Neural progenitor cell (in vitro differentiated cells): ENCODE measurements around the gene TDRD10. TPM values are rescaled to one million over a fixed set of nuclear protein-coding genes. Genes with fewer than 3 reads are reported as not detected.
A peak's percentile ranks its signal among the peaks of the same experiment; 100 is the strongest.

ENCODE experiments used
- DNase-seq: peaks from one replicate; pipeline ENCODE4 v3.0.0-alpha.2; 2016; ENCODE audit warnings: low spot score
- H2AFZ ChIP-seq: fragments of 200-600 bp; sonication (generic); replicated peaks from 2 replicates; pipeline ENCODE4 v1.6.1; 2016; ENCODE audit warnings: antibody characterized with exemption
- H3F3A ChIP-seq: fragments of 200-600 bp; sonication (generic); 2 replicates; pipeline ENCODE4 v1.6.1; 2016; ENCODE audit warnings: antibody characterized with exemption, low read depth
- H3K27ac ChIP-seq: fragments of 200-600 bp; sonication (generic); 2 replicates; pipeline ENCODE4 v1.5.1; 2016; ENCODE audit warnings: mild to moderate bottlenecking
- H3K27me3 ChIP-seq: fragments of 200-600 bp; sonication (generic); 2 replicates; pipeline ENCODE4 v1.6.1; 2016; ENCODE audit warnings: mild to moderate bottlenecking, moderate library complexity
- H3K36me3 ChIP-seq: fragments of 200-600 bp; sonication (generic); 2 replicates; pipeline ENCODE4 v1.5.1; 2016
- H3K4me1 ChIP-seq: fragments of 200-600 bp; sonication (generic); 2 replicates; pipeline ENCODE4 v1.6.1; 2016; ENCODE audit warnings: mixed run types
- H3K4me2 ChIP-seq: fragments of 200-600 bp; sonication (generic); 2 replicates; pipeline ENCODE4 v1.6.1; 2016
- H3K4me3 ChIP-seq: fragments of 200-600 bp; sonication (generic); 2 replicates; pipeline ENCODE4 v1.5.1; 2016
- H3K79me2 ChIP-seq: fragments of 200-600 bp; sonication (generic); 2 replicates; pipeline ENCODE4 v1.6.1; 2016; ENCODE audit warnings: low read depth
- H3K9ac ChIP-seq: fragments of 200-600 bp; sonication (generic); 2 replicates; pipeline ENCODE4 v1.6.1; 2016
- H3K9me3 ChIP-seq: fragments of 200-600 bp; sonication (generic); 2 replicates; pipeline ENCODE4 v1.5.1; 2016; ENCODE audit warnings: low read depth
- H4K20me1 ChIP-seq: fragments of 200-600 bp; sonication (generic); 2 replicates; pipeline ENCODE4 v1.6.1; 2016; ENCODE audit warnings: low read depth
- H3K27ac Mint-ChIP-seq: 3 replicates; pipeline ENCODE4 v1.8.0; 2021; ENCODE audit warnings: mixed read lengths
- H3K27me3 Mint-ChIP-seq: 2 replicates; pipeline ENCODE4 v1.8.0; 2022; ENCODE audit warnings: low read depth, mild to moderate bottlenecking, inconsistent platforms, moderate library complexity, mixed read lengths; ENCODE audit not compliant: insufficient read depth
- H3K36me3 Mint-ChIP-seq: 3 replicates; pipeline ENCODE4 v1.8.0; 2021; ENCODE audit warnings: mixed read lengths
- H3K4me1 Mint-ChIP-seq: 3 replicates; pipeline ENCODE4 v1.8.0; 2021; ENCODE audit warnings: mixed read lengths
- H3K4me3 Mint-ChIP-seq: 3 replicates; pipeline ENCODE4 v1.8.0; 2021; ENCODE audit warnings: mild to moderate bottlenecking, moderate library complexity, mixed read lengths
- H3K9me3 Mint-ChIP-seq: 3 replicates; pipeline ENCODE4 v1.8.0; 2020; ENCODE audit warnings: mixed read lengths
- CTCF ChIP-seq: fragments of 200-600 bp; sonication (generic); IDR thresholded peaks from 2 replicates; pipeline ENCODE4 v1.5.1; 2017; ENCODE audit warnings: antibody characterized with exemption, mild to moderate bottlenecking
- EZH2 ChIP-seq: fragments of 200-600 bp; sonication (generic); IDR thresholded peaks from 2 replicates; pipeline ENCODE4 v1.6.1; 2017; ENCODE audit warnings: antibody characterized with exemption, mild to moderate bottlenecking, moderate library complexity
- EZH2phosphoT487 ChIP-seq: fragments of 200-600 bp; sonication (generic); IDR thresholded peaks from 2 replicates; pipeline ENCODE4 v1.6.1; 2017; ENCODE audit warnings: antibody characterized with exemption
- total RNA-seq: library from RNA; depleted of rRNA; stranded (reverse); fragments of >200 nt; gene quantifications from 2 replicates; pipeline ENCODE4 v1.2.3, GENCODE V29; 2015; ENCODE audit warnings: low replicate concordance

The TDRD10 gene
- total RNA-seq, 1 donor from 2014 or later, result not detected

GRCh38 chr1:154556422-154556821 lies 54.4 kb downstream of the TDRD10 start:
- peaks cover 16% of the 10 kb centered on the region for H3K36me3 ChIP-seq
- H3F3A ChIP-seq, result peaks cover 12% of the 10 kb centered on the region
- H3K27ac ChIP-seq, result no peak overlapping the region
- peaks cover 32% of the 10 kb centered on the region for H4K20me1 ChIP-seq
- H3K79me2 ChIP-seq, result peaks cover 33% of the 10 kb centered on the region
- TF ChIP-seq EZH2 (no peak), EZH2phosphoT487 (no peak), CTCF (no peak)
- Mint-ChIP-seq H3K36me3 (peaks cover 26% of the 10 kb centered on the region), H3K9me3 (no peaks in the 10 kb centered on the region), H3K27me3 (peaks cover 4% of the 10 kb centered on the region), H3K4me3 (peak overlapping the region; percentile 94), H3K4me1 (peaks cover 38% of the 10 kb centered on the region), H3K27ac (no peak overlapping the region)
- H2AFZ ChIP-seq, result no peak overlapping the region
- peak overlapping the region; percentile 100 for H3K4me3 ChIP-seq
- peaks cover 14% of the 10 kb centered on the region for H3K4me1 ChIP-seq
- no peak overlapping the region for H3K9ac ChIP-seq
- H3K9me3 ChIP-seq, result no peaks in the 10 kb centered on the region
- DNase-seq, result peak; percentile 66
- peak overlapping the region; percentile 100 for H3K4me2 ChIP-seq
- no peaks in the 10 kb centered on the region for H3K27me3 ChIP-seq

- TF ChIP-seq CTCF (no peak), EZH2 (no peak), EZH2phosphoT487 (no peak)
- H3K4me2 ChIP-seq, result peak overlapping the region; percentile 100
- peak overlapping the region; percentile 86 for H3K9ac ChIP-seq
- H3K79me2 ChIP-seq, result peaks cover 33% of the 10 kb centered on the region
- no peaks in the 10 kb centered on the region for H3K9me3 ChIP-seq
- Mint-ChIP-seq H3K36me3 (peaks cover 23% of the 10 kb centered on the region), H3K4me1 (peaks cover 42% of the 10 kb centered on the region), H3K9me3 (no peaks in the 10 kb centered on the region), H3K27ac (peak overlapping the region; percentile 95), H3K4me3 (peak overlapping the region; percentile 94), H3K27me3 (peaks cover 4% of the 10 kb centered on the region)
- H3K4me3 ChIP-seq, result peak overlapping the region; percentile 100
- H4K20me1 ChIP-seq, result peaks cover 32% of the 10 kb centered on the region
- H3F3A ChIP-seq, result peaks cover 12% of the 10 kb centered on the region
- no peak overlapping the region for H3K27ac ChIP-seq
- no peak for DNase-seq
- peaks cover 16% of the 10 kb centered on the region for H3K36me3 ChIP-seq
- H3K27me3 ChIP-seq, result no peaks in the 10 kb centered on the region
- no peak overlapping the region for H2AFZ ChIP-seq
- peaks cover 14% of the 10 kb centered on the region for H3K4me1 ChIP-seq
Measured at GRCh38 chr1:154557248-154557938, 55.4 kb downstream of the TDRD10 start.

- peak within 1 kb of the TSS; percentile 86 for H3K9ac ChIP-seq
- H3K27ac Mint-ChIP-seq, result peak within 1 kb of the TSS; percentile 95
- H3K27me3 ChIP-seq, result no peaks in the 10 kb centered on the region
Measured at GRCh38 chr1:154557939-154558719, 56.1 kb downstream of the TDRD10 start, which contains the start of gene UBE2Q1. TSS of gene UBE2Q1 (minus strand) at chr1:154558662. CDS start at chr1:154558553, 109 bp downstream.

More at GRCh38 chr1:154557939-154558719, 56.1 kb downstream of the TDRD10 start, which contains the start of gene UBE2Q1:
- TF ChIP-seq EZH2phosphoT487 (no peak), EZH2 (no peak)
- H3K4me1 Mint-ChIP-seq, result peaks cover 42% of the 10 kb centered on the region
- Histone ChIP-seq H3K4me2 (peak within 1 kb of the TSS; percentile 100), H2AFZ (peak within 1 kb of the TSS; percentile 62), H3K4me1 (peaks cover 14% of the 10 kb centered on the region), H3K9me3 (no peaks in the 10 kb centered on the region), H3K27ac (peak within 1 kb of the TSS; percentile 48), H3K4me3 (peak within 1 kb of the TSS; percentile 100), H3F3A (peaks cover 12% of the 10 kb centered on the region), H4K20me1 (peaks cover 32% of the 10 kb centered on the region), H3K79me2 (peaks cover 33% of the 10 kb centered on the region), H3K36me3 (peaks cover 16% of the 10 kb centered on the region)
- peak within 1 kb of the TSS; percentile 94 for H3K4me3 Mint-ChIP-seq
- H3K9me3 Mint-ChIP-seq, result no peaks in the 10 kb centered on the region
- DNase-seq, result no peak
- H3K36me3 Mint-ChIP-seq, result peaks cover 20% of the 10 kb centered on the region
- H3K27me3 Mint-ChIP-seq, result peaks cover 4% of the 10 kb centered on the region
